HepG2 (cell line): ENCODE results near the gene TANGO2. TPM values are rescaled to one million over a fixed set of nuclear protein-coding genes. Genes with fewer than 3 reads are reported as not detected.

Experiments
- ATF6 ChIP-seq: sonication (generic); formaldehyde crosslinking; conservative IDR thresholded peaks from 2 replicates; pipeline ENCODE4 v1.4.0; 2020; ENCODE audit warnings: missing genetic modification reagents
- TAF15 ChIP-seq: fragments of 200-400 bp; formaldehyde crosslinking; IDR thresholded peaks from one replicate; pipeline ENCODE4 v1.6.1; 2018; ENCODE audit warnings: mild to moderate bottlenecking, low read depth, low read length; ENCODE audit not compliant: poor library complexity, severe bottlenecking
- ZNF142 ChIP-seq: sonication (generic); formaldehyde crosslinking; IDR thresholded peaks from 2 replicates; pipeline ENCODE4 v1.4.0; 2020; ENCODE audit warnings: missing genetic modification reagents
- ZNF773 ChIP-seq: sonication (generic); formaldehyde crosslinking; IDR thresholded peaks from 2 replicates; pipeline ENCODE4 v1.4.0; 2020; ENCODE audit warnings: missing genetic modification reagents, borderline replicate concordance
- polyA plus RNA-seq, 8 experiments: library from polyadenylated mRNA; depleted of rRNA in 3 of 8; stranded (reverse) in 7 of 8; unstranded in 1 of 8; fragments of >200 nt; fragmentation: Illumina TruSeq in 4 of 8; extraction: Trizol in 4 of 8; gene quantifications; 2 replicates each; pipeline versions ENCODE4 v1.2.1 to v1.2.3, GENCODE V29; 2011 to 2016; ENCODE audit warnings: low read depth in 4 of 8, missing spikeins in 1 of 8, mixed read lengths in 1 of 8; ENCODE audit not compliant: insufficient read depth in 1 of 8
- total RNA-seq, 5 experiments: library from RNA; depleted of rRNA; stranded (reverse); fragments of >200 nt; fragmentation: Illumina TruSeq; extraction: Trizol; gene quantifications; 2 replicates each; pipeline ENCODE4 v1.2.3, GENCODE V29; 2016; ENCODE audit warnings: low read depth in 1 of 5

TANGO2 gene
- total and polyA plus RNA-seq, 2 of the 13 experiments (the other 11 are each of a cell fraction or from before 2014, with no cell fraction given) = 12.9 to 14.8 TPM

GRCh38 chr22:20036084-20036482 is 15.2 kb downstream of the TANGO2 start (continued):
- TF ChIP-seq ZNF142 (CRISPR knock-in tag) = no peak
- no peak for TF ChIP-seq TAF15
- no peak for TF ChIP-seq ZNF773 (CRISPR knock-in tag)
- TF ChIP-seq ATF6 = no peak
